Cerebellar cortex (tissue), 1 donor: ENCODE measurements around the gene ADAM23.
A peak's percentile ranks its signal among the peaks of the same experiment; 100 is the strongest.

Experiments
- DNase-seq: peaks from one replicate; pipeline ENCODE4 v3.0.0-alpha.2; 2015; ENCODE audit warnings: low spot score

ADAM23 gene

DNA sequence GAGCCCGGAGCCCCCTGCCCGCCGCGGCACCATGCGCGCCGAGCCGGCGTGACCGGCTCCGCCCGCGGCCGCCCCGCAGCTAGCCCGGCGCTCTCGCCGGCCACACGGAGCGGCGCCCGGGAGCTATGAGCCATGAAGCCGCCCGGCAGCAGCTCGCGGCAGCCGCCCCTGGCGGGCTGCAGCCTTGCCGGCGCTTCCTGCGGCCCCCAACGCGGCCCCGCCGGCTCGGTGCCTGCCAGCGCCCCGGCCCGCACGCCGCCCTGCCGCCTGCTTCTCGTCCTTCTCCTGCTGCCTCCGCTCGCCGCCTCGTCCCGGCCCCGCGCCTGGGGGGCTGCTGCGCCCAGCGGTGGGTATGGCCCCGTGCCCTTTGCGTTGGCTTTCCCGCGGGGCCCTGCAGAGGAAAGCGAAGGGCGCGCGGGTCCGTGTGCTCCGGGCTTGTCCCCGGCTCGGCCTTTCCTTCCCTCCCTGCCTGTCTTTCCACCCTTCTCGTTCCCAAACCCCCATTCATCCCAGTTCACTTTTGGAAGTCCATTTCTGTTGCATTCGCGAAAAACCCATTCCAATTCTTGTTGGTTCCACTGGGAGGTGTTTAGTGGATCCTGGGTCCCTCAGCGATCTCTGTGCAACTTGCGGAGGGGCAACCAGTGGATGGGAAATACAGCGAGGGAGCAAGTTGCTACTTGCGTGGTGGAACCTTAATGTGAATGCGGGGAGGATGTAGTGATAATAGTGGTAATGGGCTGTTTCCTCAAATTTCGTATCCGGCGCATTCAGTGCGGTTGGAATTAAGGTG is 599 bp downstream of the ADAM23 start:
- DNase-seq = peak; percentile 59

GRCh38 chr2:206445948-206446347 is 2.6 kb downstream of the ADAM23 start:
- DNase-seq = no peak

GRCh38 chr2:206452242-206452641 is 8.9 kb downstream of the ADAM23 start:
- DNase-seq = no peak

DNA sequence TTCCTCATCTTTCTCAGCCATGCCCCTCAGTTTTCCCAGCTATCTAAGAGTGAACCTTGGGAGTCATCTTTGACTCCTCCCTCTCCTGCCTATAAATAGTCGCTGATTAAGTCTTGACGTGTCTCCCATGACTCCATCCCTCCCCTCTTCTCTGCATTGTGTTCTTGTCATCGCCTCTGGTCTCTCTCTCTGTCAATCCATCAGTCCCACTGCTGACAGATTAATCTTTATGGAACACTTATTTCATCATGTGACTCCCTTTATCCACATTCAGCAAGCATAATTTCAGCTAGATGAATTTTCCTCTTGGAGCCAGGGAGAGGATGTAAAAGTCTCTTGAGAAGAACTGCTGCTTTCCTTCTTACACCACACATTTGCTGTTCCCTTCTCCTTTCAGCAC is 9.4 kb downstream of the ADAM23 start:
- no peak for DNase-seq

DNA sequence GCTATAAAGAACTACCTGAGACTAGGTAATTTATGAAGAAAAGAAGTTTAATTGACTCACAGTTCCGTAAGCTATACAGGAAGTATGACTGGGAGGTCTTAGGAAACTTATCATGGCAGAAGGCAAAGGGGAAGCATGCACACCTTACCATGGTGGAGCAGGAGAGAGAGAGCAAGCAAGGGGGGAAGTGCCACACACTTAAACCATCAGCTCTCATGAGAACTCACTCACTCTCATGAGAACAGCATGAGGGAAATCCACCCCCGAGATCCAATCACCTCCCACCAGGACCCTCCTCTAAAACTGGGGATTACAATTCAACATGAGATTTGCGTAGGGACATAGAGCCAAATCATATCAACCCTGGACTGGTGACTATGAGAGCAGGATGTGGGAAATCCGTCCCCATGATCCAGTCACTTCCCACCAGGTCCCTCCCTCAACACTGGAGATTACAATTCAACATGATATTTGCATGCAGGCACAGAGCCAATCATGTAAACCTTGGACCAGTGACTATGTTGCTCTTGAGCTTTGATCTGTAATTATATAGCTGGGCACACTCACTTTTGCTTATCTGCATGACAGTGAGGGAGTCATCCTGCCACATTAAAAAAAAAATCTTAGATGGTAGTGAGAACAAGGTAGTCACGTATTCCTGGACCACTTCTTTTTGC is 12.9 kb downstream of the ADAM23 start:
- no peak for DNase-seq

GRCh38 chr2:206457188-206457634 is 13.9 kb downstream of the ADAM23 start:
- no peak for DNase-seq

DNA sequence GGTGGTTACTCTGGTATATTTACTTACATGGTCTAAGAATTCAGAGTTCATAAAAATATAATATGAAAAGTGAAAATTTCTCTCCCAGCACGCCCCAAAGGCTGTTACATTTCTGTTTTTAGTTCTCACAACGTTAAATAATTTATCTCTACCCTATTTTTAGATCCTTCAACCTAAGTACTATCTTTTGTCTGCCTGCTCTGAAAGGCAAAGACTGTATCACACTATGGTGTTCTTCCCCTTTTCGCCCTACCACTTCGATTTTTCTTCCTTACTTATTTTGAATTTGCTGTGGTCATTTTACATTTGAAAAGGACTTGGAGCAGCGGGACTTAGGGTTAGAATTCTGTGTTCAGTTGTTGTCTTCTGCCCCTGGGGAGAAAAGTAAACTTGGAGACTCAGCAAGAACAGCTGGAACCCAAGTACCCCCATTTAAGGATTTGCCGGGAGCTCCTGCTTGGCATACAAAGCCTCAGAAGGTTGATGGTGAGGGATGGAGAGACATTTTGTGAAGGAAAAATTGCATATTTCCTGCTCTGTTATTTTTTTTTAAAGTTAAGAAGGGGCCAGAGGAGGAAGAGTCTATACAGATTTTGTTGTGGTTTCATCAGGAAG is 19.0 kb downstream of the ADAM23 start:
- DNase-seq = no peak

GRCh38 chr2:206463685-206464084 is 20.4 kb downstream of the ADAM23 start:
- DNase-seq = no peak

GRCh38 chr2:206464597-206464996 is 21.3 kb downstream of the ADAM23 start:
- no peak for DNase-seq

- no peak for DNase-seq
These were observed 28.3 kb downstream of the ADAM23 start for GRCh38 chr2:206471524-206472062.

GRCh38 chr2:206472094-206472493 is 28.8 kb downstream of the ADAM23 start:
- no peak for DNase-seq

DNA sequence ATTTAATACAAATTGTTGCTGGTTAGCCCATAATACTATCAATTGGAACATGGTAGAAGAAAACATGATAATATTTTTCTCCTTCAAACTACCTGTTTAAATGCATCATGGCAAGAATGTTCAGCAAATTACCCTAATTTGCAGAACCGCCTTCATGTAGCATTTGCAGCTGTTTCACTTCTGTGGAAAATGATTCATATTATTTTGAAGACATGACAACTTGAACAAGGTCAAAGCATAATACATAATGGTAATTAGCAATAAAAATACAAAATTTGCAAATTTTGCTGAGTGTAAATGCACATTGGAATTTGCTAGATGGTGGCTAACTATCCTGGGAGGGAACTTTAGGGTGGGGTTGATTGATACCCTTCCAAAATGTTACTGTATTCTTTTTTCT is 30.8 kb downstream of the ADAM23 start:
- DNase-seq = no peak

DNA sequence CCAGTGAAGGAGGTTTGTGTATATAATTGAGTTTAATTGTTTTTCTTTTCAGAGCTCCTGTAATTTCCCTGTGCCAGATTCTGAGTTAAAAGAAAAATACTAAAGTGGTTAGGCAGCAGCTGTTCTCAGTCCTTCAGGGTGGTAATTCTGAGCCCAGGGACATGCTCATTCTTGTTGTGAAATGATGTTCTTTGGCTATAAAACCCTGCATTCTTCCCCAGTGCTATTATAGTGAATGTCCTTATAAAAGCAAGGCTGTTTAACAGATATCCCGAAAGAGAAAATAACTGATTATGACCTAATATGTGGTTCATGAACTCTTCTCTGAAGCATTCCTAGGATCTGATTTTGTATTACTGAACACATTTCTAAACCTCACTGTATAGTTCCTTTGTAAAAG is 34.0 kb downstream of the ADAM23 start:
- DNase-seq = no peak

DNA sequence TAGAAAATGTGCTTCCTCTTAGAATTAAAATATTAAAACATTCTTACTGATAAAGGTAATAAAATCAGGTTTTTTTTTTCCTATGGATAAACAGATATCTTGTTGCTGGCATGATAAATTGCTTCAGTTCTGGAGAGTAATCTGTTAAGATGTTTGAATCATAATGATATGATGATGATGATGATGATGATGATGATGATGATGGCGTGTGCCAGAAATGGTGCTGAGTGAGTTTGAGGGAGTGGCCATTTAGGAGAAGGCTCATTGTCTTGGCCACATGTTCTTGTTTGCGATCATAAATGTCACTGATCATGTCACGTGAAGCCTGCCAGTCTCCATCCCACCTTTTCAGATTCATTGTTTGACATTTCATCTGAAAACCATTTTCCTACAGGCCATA is 35.0 kb downstream of the ADAM23 start:
- DNase-seq = no peak

DNA sequence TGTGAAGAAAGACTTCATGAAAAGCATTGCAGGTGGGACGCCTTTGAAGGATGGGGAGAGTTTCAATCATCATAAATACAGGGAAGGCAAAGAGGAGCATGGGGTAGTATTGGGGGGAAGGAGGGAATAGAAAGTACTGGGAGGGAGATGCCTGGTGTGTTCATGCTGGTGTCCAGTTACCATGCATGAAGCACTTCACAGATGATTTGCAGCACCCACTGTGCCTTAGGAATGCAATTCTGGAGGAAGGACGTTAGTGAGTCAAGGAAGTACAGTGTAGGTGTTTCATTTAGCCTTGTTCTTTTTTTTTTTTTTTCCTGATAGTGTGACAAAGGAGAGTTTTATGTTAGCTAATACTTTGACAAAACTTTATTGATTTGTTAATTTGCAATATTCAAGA is 36.8 kb downstream of the ADAM23 start:
- no peak for DNase-seq

GRCh38 chr2:206480620-206481019 is 37.3 kb downstream of the ADAM23 start:
- no peak for DNase-seq

DNA sequence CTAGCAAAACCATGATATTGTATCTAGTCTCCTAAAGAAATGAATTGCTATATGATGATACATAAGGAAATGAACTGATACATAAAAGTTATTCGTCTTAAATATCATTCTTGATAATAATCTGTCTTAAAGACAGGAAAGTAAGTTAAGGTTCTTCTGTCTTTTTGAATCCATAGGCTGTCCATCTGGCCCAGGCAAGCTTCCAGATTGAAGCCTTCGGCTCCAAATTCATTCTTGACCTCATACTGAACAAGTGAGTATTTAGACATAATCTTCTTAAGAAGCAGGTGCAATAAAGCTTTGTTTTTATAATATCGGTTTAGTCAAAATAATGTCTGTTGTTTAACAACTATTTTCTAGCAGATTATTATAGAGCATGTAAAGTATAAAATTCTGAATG is 37.7 kb downstream of the ADAM23 start:
- DNase-seq = peak; percentile 51

DNA sequence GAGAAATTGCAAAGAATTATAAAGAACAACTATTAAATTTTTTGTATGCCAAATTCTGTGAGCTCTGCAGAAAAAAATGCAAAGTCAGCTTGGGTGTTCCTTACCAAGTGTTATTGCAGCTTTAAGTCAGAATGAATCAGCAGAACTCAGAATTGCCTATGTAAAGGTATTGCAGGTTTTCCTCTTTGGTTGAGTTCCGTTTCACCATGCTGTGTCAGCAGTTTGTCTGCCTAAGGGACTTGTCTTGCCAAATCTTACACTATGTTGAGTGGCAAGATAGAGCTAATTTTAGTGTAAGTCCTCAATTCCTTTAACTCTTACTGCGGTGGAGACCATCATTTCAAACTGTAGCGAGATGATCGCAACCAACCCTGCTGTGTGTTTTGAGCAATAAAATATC is 38.8 kb downstream of the ADAM23 start:
- no peak for DNase-seq

DNA sequence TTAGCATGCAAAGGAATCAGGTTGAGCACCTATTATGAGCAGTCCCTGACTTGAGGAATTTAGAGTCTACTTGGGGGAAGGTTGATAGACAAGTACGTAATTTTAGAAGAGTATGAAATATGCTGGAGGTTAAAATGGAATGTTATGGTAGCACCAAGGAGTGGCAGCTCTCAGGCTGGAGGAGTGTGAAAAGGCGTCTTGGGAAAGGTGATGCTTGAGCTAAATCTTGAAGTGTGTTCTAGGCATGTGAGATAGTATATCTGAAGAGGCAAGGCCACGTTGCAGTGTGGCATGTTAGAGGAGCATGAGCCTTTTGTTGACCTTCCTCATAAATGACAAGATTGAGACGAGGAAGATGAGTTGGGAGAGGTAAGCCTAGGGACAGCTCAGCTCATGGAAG is 39.3 kb downstream of the ADAM23 start:
- DNase-seq = no peak

DNA sequence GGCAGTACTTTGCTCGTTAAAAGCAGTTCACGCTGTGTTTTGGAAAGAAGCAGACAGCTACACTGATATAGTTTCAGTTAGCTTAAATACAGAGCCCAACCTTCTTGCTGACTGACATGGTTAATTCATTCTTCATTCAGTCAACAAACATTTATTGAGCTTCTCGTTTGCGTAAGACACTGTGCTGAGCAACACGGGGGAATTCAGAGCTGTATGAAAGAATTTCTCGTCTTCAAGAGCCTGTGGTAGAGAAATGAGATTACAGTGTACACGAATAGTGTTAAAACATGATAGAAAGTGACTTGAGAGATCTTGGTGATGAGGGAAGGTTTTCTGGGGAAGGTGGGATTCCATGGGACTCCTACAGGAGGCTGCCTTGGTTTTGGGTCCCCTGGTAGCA is 44.7 kb downstream of the ADAM23 start:
- DNase-seq = no peak

DNA sequence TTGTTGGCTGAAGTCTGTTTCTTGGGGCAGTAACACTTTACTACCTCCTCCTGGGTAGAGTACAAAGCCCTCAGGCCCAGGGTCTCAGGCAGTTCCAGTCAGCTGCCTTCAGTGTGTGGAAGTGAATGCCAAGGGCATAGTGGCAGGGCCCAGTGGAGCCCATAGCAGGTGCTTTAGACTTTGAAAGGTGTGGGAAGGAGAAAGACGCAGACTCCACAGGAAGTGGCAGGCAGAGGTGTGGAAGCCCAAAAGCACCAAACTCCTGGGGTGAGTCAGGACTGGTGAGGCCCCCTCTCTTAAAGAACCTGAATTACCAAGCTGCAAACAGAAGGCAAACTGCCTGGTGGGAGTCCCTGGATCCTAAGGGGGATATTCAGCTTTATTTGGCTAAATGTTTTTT is 45.3 kb downstream of the ADAM23 start:
- no peak for DNase-seq

GRCh38 chr2:206494061-206494460 is 50.7 kb downstream of the ADAM23 start:
- no peak for DNase-seq

DNA sequence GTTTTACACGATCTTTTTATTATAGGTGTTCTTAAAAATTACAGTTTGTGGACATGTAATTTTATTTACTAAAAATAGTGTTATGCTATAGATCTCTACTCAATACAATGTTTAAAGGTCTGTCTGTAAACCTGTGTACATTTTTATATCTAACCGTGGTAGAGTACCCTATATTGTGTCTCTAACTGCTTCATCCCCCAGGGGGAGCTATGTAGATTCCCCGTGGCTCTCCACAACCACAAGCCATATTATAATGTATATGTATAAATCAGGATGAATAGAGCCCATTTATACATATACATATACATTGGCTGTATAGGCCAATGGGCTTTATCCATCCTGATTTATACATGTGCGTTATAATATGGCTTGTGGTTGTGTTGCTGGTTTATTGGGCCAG is 59.4 kb downstream of the ADAM23 start:
- DNase-seq = no peak
